T-helper 1 cell treated with Interleukin-12 subunit alpha and Interleukin-12 subunit beta and Interleukin-4 antibody, amounts not matched to agents 30 μg/mL and 1 μg/mL, for 36 hours (primary cell): ENCODE measurements around the gene TSSK3.
A peak's percentile ranks its signal among the peaks of the same experiment; 100 is the strongest.
"Not testable (repeated sequence)": the region's sequence is repeated elsewhere in the genome, so short reads cannot be mapped to it uniquely, and the experiment has no call there.

ENCODE experiments used
- H3K27ac Mint-ChIP-seq: one replicate; pipeline ENCODE4 v1.8.0; 2021; ENCODE audit warnings: mild to moderate bottlenecking, mixed read lengths
- H3K27me3 Mint-ChIP-seq: one replicate; pipeline ENCODE4 v1.8.0; 2021; ENCODE audit warnings: low read depth, mixed read lengths
- H3K36me3 Mint-ChIP-seq: one replicate; pipeline ENCODE4 v1.8.0; 2021; ENCODE audit warnings: low read depth, mixed read lengths
- H3K4me1 Mint-ChIP-seq: one replicate; pipeline ENCODE4 v1.8.0; 2021; ENCODE audit warnings: low read depth, mixed read lengths
- H3K4me3 Mint-ChIP-seq: one replicate; pipeline ENCODE4 v1.8.0; 2021; ENCODE audit warnings: mild to moderate bottlenecking, moderate library complexity, mixed read lengths
- H3K9me3 Mint-ChIP-seq: one replicate; pipeline ENCODE4 v1.8.0; 2021; ENCODE audit warnings: mixed read lengths

TSSK3 gene

DNA sequence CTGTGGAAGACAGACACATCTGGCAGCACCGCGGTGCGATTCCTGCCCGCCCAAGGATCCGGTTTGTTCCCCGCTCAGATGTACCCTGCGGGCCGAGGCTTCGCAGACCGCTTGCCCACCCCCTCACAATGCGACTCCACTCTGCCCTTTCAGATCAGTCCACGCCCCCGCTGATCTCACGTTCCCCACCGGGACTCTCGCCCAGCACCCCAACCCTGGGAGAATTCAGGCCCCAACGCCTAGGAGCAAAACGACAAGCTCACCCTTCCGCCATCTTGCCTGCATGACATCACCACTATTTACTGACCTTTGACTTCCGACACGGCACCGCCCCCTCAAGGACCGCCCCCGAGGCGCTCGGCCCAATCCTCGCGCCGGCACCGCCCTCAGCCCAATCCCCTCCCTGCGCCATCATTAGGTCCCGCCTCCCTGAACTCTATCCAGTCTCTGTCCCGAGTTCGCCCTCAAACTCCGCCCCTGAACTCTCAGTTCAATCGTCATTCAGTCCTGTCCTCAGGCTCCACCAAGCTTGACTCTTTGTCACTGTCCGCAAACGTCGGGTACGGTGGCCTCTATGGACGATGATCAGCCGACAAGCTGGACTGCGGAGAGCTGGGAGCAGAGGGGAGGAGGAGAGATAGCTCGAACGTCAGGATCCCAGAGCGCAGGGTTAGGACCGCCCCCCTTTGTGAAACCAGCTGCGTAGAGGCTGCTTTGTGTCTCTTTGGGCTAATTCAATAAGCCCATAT is 32.0 kb downstream of the TSSK3 start, which contains the start of gene BSDC1:
Gene BSDC1, minus strand, starts transcription at position 301 of the 749 bp plus-strand sequence. Its CDS starts 27 bp downstream, at position 274.
- peaks cover 9% of the 10 kb centered on the region for H3K36me3 Mint-ChIP-seq
- H3K27ac Mint-ChIP-seq, result peak within 1 kb of the TSS; percentile 100
- H3K27me3 Mint-ChIP-seq, result peaks cover 5% of the 10 kb centered on the region
- H3K4me3 Mint-ChIP-seq, result peak within 1 kb of the TSS; percentile 100
- H3K9me3 Mint-ChIP-seq, result no peaks in the 10 kb centered on the region
- peaks cover 20% of the 10 kb centered on the region for H3K4me1 Mint-ChIP-seq

DNA sequence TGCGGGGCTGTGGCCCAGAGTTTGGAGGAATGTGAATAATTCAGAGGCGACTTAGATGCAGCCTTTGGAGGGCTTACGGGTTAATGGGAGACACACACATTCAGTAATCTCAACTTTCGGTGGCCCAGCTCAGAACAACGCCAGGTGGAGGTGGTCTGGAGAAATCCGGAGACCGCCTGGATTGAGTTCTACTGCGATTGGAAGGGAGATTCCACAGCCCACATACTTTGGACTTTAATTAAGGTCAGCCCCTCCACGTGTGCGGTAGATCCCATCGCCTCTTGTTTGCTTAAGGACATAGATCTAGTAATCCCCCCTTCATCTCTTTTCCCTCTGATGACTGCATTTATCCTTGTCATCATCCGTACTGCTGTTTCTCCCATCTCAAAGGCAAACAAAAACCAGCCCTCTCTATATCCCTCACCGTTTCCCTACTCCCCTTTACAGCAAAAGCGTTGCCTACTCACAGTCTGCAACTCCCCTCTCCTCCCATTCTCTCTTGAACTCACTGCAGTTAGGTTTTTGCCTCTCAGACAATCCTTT is 32.6 kb downstream of the TSSK3 start:
- Mint-ChIP-seq H3K27ac (peak overlapping the region; percentile 100), H3K36me3 (peaks cover 9% of the 10 kb centered on the region), H3K4me3 (peak overlapping the region; percentile 100), H3K4me1 (peaks cover 20% of the 10 kb centered on the region), H3K27me3 (peaks cover 5% of the 10 kb centered on the region), H3K9me3 (no peaks in the 10 kb centered on the region)

DNA sequence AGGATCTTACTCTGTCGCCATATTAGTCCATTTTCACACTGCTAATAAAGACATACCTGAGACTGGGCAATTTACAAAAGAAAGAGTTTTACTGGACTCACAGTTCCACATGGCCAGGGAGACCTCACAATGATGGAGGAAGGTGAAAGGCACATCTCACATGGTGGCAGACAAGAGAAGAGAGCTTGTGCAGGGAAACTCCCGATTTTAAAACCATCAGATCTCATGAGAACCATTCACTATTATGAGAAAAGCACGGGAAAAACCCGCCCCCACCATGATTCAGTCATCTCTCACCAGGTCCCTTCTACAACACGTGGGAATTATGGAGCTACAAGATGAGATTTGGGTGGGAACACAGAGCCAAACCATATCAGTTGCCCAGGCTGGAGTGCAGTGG is 34.2 kb downstream of the TSSK3 start:
- H3K9me3 Mint-ChIP-seq, H3K27me3 Mint-ChIP-seq, H3K4me3 Mint-ChIP-seq, H3K27ac Mint-ChIP-seq, H3K36me3 Mint-ChIP-seq: not testable (repeated sequence)
- peaks cover 21% of the 10 kb centered on the region for H3K4me1 Mint-ChIP-seq

DNA sequence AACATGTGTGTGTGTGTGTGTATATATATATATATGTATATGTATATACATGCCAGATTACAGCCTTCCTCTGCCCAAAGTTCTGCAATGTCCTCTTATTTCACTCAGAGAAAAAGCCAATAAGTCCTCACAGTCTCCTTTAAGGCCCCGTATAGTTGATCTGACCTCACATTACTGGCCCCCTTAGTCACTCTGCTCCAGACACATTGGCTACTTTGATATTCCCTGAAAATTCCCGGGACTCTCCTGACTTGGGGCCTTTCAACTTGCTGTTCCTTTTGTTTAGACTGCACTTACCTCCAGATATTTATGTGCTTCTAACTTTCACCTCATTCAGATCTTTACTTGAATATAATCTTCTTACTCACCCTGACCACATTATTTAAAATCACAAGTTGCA is 36.1 kb downstream of the TSSK3 start:
- Mint-ChIP-seq H3K36me3 (peaks cover 3% of the 10 kb centered on the region), H3K27ac (no peak overlapping the region), H3K27me3 (peaks cover 5% of the 10 kb centered on the region), H3K4me1 (peaks cover 16% of the 10 kb centered on the region), H3K4me3 (no peak overlapping the region), H3K9me3 (no peaks in the 10 kb centered on the region)

DNA sequence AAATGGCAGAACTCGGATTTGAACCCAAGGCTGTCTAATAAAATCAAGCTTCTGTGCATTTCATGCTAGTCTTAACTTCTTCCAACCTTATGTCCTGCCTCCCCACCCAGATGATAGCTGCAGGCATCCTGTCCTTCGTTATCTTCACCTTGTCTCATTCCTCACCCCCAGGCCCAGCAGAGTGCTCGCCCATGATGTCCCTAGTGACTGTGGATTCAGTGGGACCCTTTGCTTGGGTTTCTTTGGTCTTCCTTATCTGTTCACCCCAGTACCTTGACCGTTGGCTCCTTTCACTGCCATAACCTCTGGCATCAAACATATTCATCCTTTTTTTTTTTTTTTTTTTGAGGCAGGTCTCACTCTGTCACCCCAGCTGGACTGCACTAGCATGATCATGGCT is 37.5 kb downstream of the TSSK3 start:
- H3K4me1 Mint-ChIP-seq, result peaks cover 5% of the 10 kb centered on the region

DNA sequence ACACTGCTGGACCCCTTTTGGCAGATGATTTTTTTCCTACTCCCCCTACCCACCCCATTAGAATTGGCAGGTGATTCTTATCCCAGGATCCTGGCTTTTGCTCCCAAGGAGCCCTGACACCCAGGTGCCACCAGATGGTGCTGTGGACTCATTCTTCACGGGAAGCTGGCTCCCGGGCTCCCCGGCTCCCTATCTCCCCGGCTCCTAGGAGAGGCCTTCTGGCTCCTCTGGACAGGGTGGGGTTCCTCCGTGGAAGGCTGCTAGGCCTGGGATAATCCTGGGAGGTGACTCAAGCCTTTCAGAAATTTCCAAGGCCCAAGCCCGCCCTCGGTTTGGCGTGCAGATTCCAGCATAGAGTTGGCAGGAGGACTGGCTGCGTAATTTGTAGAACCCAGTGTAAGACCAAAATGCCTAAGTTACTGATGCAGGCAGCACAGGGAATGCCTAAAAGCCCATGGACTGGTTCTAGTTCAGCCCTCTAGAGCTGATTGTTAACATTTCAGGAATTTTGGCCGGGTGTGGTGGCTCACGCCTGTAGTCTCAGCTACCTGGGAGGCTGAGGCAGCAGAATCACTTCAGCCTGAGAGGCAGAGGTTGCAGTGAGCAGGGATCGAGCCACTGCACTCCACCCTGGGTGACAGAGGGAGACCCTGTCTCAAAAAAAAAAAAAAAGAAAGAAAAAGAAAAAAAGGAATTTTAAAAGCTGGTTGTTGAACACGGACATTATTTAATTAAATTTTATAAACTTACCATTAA is 38.7 kb downstream of the TSSK3 start:
- Mint-ChIP-seq H3K9me3 (no peaks in the 10 kb centered on the region), H3K27ac (no peak overlapping the region), H3K27me3 (peaks cover 5% of the 10 kb centered on the region), H3K4me3 (no peak overlapping the region), H3K4me1 (peaks cover 1% of the 10 kb centered on the region), H3K36me3 (no peaks in the 10 kb centered on the region)

More for the DNA sequence above, 37.5 kb downstream of the TSSK3 start:
- H3K27ac Mint-ChIP-seq, result no peak overlapping the region
- H3K27me3 Mint-ChIP-seq, result peaks cover 5% of the 10 kb centered on the region
- no peaks in the 10 kb centered on the region for H3K9me3 Mint-ChIP-seq
- no peak overlapping the region for H3K4me3 Mint-ChIP-seq
- H3K36me3 Mint-ChIP-seq, result no peaks in the 10 kb centered on the region

DNA sequence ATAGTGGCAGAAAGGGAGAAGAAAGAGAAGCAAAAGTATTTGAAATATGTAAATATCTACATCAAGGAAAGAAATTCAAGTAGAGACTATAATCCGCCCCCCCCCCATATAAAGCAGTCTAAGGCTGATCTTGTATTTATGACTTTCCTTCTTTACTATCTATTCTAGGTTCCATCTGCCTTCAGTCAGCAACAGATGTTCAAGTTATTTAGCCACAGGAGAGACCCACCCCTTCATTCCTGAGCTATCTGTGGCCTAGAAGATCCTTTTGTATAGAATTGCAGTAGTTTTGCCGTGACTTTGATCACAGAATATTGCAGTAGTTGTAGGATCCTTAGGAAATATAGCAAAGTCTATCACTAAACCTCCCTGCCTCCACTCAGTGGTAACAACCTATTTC is 42.6 kb downstream of the TSSK3 start:
- Mint-ChIP-seq H3K9me3 (no peaks in the 10 kb centered on the region), H3K36me3 (no peaks in the 10 kb centered on the region), H3K27ac (no peak overlapping the region), H3K4me3 (no peak overlapping the region), H3K4me1 (peaks cover 1% of the 10 kb centered on the region), H3K27me3 (peaks cover 4% of the 10 kb centered on the region)

DNA sequence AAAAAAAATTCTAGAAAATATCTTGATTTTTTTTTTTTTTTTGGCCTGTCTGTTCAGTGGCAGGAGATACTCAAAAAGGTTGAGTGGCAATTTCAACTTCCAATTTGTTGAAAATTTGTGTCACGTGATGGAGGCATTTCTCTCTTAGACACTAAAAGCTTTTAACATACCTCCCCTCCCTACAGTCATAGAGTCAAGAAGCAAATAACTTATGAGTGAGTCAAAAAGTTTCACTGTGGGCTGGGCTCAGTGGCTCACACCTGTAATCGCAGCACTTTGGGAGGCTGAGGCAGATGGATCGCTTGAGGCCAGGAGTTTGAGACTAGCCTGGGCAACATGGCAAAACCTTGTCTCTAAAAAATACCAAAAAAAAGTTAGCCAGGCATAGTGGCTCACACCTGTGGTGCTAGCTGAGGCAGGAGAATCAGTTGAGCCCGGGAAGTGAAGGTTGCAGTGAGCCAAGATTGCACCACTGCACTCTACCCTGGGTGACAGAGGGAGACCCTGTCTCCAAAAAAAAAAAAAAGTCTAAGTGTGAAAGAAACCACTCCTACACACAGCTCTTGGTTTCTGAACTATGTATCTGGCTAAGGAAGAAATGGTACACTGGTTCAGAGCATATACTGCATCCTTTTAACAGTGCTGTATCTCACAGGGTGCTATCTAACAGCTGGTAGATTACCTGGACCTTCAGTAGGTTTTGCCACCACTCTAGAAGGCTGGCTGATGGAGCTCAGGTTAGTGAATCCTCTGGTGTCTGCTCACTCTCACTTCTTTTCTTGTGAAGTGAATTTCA is 43.5 kb downstream of the TSSK3 start:
- H3K4me3 Mint-ChIP-seq, result no peak overlapping the region

DNA sequence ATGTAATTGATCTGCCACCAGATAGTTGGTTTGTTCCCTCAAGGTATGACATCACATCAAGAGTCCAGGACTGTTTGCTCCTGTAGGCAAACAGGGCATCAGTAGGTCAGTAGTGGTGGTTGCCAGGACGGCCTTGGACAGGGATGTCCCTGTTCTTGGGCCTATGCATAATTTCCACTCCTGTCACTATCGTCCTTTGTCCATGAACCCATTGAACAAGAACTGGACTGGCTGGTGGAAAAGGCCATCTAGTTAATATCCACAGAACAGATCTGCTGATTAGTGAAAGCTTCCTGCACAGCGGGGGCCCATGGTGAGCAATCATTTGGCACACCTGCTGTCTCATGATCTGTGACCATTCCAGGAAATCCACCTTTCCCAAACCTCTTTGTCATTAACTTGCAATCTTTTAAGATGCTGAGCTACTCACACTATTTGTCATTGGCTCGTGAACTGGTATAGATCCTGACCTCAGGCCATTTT is 44.3 kb downstream of the TSSK3 start:
- Mint-ChIP-seq H3K27me3 (peaks cover 10% of the 10 kb centered on the region), H3K27ac (no peak overlapping the region), H3K4me1 (no peaks in the 10 kb centered on the region)

More for the DNA sequence above, 43.5 kb downstream of the TSSK3 start:
- Mint-ChIP-seq H3K4me1 (no peaks in the 10 kb centered on the region), H3K27me3 (peaks cover 4% of the 10 kb centered on the region), H3K36me3 (no peaks in the 10 kb centered on the region), H3K27ac (no peak overlapping the region), H3K9me3 (no peaks in the 10 kb centered on the region)

DNA sequence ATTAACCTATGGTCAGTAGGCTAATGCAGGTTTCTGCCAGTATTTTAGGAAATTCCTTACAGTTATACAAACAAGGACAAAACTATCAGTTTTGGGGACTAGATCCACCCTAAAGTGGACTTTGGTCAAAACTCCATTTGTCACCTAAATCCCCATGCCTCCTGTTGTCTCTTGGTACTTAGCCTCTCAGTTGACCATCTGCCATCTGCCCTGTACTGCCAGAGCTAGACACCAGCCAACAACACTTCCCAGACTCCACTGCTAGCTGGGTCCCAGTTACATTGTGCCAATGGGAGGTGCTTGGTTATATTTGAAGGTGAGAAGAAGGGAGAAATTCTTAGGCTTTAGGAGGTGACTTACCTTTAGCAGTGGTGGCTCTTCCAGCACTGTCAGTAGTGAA is 48.9 kb downstream of the TSSK3 start:
- H3K4me1 Mint-ChIP-seq, result peaks cover 3% of the 10 kb centered on the region
- no peaks in the 10 kb centered on the region for H3K36me3 Mint-ChIP-seq

More for the DNA sequence above, 44.3 kb downstream of the TSSK3 start:
- Mint-ChIP-seq H3K36me3 (no peaks in the 10 kb centered on the region), H3K9me3 (no peaks in the 10 kb centered on the region), H3K4me3 (no peak overlapping the region)

DNA sequence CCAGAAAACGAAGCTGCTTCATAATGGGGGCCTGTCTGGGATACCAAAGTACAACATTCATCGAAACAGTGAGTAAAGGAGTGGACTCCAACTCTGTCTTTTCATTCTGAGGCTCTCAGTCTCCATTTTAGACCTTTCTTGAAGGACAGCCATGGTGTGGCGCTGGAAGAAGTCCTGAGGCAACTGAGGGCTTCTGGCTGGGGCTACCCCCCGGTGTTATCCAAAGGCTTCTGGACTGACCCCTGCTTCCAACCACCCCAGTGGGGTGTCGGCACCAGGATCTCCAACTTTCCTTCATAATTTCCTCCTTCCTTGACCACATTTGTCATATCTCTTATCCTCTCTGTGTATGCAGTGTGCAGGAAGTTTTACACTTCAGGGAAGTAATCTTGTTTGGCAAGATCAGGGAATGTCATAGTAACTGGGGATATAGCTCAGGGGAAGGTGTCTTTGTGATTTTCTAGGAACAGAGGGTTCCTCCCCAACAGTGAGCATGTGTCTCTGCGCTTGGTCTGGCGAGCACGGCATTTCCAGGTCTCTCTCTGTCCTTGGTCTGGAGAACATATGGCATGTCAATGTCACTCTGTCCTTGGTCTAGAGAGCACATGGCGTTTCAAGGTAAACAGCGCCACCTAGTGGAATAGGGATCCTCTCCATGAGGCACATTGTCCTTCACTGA is 51.3 kb downstream of the TSSK3 start:
- no peak overlapping the region for H3K4me3 Mint-ChIP-seq
- no peaks in the 10 kb centered on the region for H3K36me3 Mint-ChIP-seq
- no peaks in the 10 kb centered on the region for H3K9me3 Mint-ChIP-seq
- peaks cover 3% of the 10 kb centered on the region for H3K4me1 Mint-ChIP-seq
- H3K27me3 Mint-ChIP-seq, result peaks cover 28% of the 10 kb centered on the region
- no peak overlapping the region for H3K27ac Mint-ChIP-seq

More for the DNA sequence above, 48.9 kb downstream of the TSSK3 start:
- no peaks in the 10 kb centered on the region for H3K9me3 Mint-ChIP-seq
- no peak overlapping the region for H3K27ac Mint-ChIP-seq
- H3K4me3 Mint-ChIP-seq, result no peak overlapping the region
- H3K27me3 Mint-ChIP-seq, result peaks cover 25% of the 10 kb centered on the region
